ENCODE data around the gene LRRN1. TPM values are rescaled to one million over a fixed set of nuclear protein-coding genes. Genes with fewer than 3 reads are reported as not detected.
A peak's percentile ranks its signal among the peaks of the same experiment; 100 is the strongest.

LRRN1 gene
- total RNA-seq, 2 donors from 2014 or later: 11.0 to 58.4 TPM

DNA sequence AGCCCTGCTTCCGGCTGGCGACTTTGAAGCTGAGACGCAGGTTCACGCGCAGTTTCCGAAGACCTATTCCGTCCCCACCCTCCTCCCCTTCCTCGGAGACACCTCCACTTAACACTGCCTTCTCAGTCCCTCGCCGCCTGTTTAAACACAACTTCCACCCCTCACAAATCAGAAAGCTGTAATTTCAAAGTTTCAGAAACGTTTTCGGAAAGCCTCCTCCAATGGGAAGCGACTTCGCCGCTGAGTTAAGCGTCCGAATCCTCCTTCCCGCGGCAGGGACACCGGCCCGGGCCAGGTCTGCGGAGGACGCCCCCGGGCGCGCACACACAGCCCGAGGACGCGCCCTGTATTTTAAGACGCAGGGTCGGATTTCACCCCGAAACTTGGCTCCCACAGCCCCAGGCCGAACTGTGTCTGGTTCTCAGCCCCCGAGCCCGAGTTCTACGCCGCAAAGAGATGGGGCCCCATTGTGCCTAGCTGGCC is 559 bp upstream of the LRRN1 start:
- no peaks in the 10 kb centered on the region for H3K4me1 ChIP-seq (replicated peaks)
- H3K4me3 ChIP-seq: peak overlapping the region; percentile 49 to 52
- peak overlapping the region; percentile 55 to 75 for H3K27ac ChIP-seq
- peak; percentile 9 for DNase-seq (ENCODE audit: low spot score)
- WGBS: 1% methylated on average over 37 of the region's 37 CpGs
- TF ChIP-seq POLR2A (IDR thresholded peaks at IDR 0.05) (no peak), POLR2AphosphoS5 (IDR thresholded peaks at IDR 0.05) (no peak)
- intact Hi-C loops (cut with DNase I): no loop called here
- H3K36me3 ChIP-seq: no peaks in the 10 kb centered on the region
- H3K9me3 ChIP-seq: no peaks in the 10 kb centered on the region
- H3K27me3 ChIP-seq (replicated peaks; ENCODE audit: insufficient read depth): no peaks in the 10 kb centered on the region

GRCh38 chr3:3800080-3800455 is 837 bp downstream of the LRRN1 start:
- Histone ChIP-seq H3K27ac (peak overlapping the region in 1 of 2 donors; percentile 50), H3K9me3 (no peaks in the 10 kb centered on the region), H3K4me1 (replicated peaks) (no peaks in the 10 kb centered on the region), H3K27me3 (replicated peaks; ENCODE audit: insufficient read depth) (no peaks in the 10 kb centered on the region), H3K36me3 (no peaks in the 10 kb centered on the region), H3K4me3 (peak overlapping the region; percentile 49 to 52)
- 2% methylated on average over 19 of the region's 19 CpGs for WGBS
- no peak for TF ChIP-seq CTCF (IDR thresholded peaks at IDR 0.05)
- no peak for TF ChIP-seq POLR2A (IDR thresholded peaks at IDR 0.05)
- TF ChIP-seq POLR2AphosphoS5 (IDR thresholded peaks at IDR 0.05): no peak
- intact Hi-C loops (cut with DNase I): no loop called here
- peak; percentile 6 for DNase-seq (ENCODE audit: low spot score)

GRCh38 chr3:3800685-3801493 is 1.7 kb downstream of the LRRN1 start:
- intact Hi-C loops (cut with DNase I): no loop called here
- H3K36me3 ChIP-seq: no peaks in the 10 kb centered on the region
- TF ChIP-seq POLR2AphosphoS5 (IDR thresholded peaks at IDR 0.05) (no peak), POLR2A (IDR thresholded peaks at IDR 0.05) (no peak), CTCF (IDR thresholded peaks at IDR 0.05) (no peak)
- no peaks in the 10 kb centered on the region for H3K9me3 ChIP-seq
- DNase-seq (ENCODE audit: low spot score): peak; percentile 21
- 1% methylated on average over 53 of the region's 53 CpGs for WGBS
- H3K27ac ChIP-seq: no peak overlapping the region
- peak overlapping the region; percentile 49 to 52 for H3K4me3 ChIP-seq
- H3K27me3 ChIP-seq (replicated peaks; ENCODE audit: insufficient read depth): no peaks in the 10 kb centered on the region
- no peaks in the 10 kb centered on the region for H3K4me1 ChIP-seq (replicated peaks)

DNA sequence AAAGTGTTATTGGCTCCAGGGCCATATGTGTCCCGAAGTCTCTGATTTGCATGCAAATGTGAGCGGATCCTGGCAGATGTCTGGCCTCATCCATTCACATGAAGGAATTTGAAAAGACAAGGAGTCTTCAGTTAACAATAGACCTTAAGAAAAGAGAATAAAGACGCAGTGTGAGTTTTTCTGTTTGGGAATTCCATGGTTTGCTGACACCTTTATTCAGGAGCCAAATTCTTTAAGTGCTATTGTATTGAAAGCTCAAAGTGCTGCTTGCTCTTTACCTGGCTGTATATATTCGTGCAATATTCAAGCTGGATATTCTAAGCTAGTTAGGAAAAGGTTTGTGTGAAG is 2.2 kb downstream of the LRRN1 start:
- no peaks in the 10 kb centered on the region for H3K9me3 ChIP-seq
- no peak overlapping the region for H3K4me3 ChIP-seq
- no peak overlapping the region for H3K27ac ChIP-seq
- no peaks in the 10 kb centered on the region for H3K27me3 ChIP-seq (replicated peaks; ENCODE audit: insufficient read depth)
- no peaks in the 10 kb centered on the region for H3K4me1 ChIP-seq (replicated peaks)
- intact Hi-C loops (cut with DNase I): no loop called here
- no peak for DNase-seq (ENCODE audit: low spot score)
- TF ChIP-seq POLR2A (IDR thresholded peaks at IDR 0.05) (no peak), POLR2AphosphoS5 (IDR thresholded peaks at IDR 0.05) (no peak), CTCF (IDR thresholded peaks at IDR 0.05) (no peak)
- no peaks in the 10 kb centered on the region for H3K36me3 ChIP-seq
- 48% methylated on average over 4 of the region's 4 CpGs for WGBS

- intact Hi-C loops (cut with DNase I): no loop called here
- TF ChIP-seq CTCF (IDR thresholded peaks at IDR 0.05) (no peak), POLR2A (IDR thresholded peaks at IDR 0.05) (no peak), POLR2AphosphoS5 (IDR thresholded peaks at IDR 0.05) (no peak)
- Histone ChIP-seq H3K4me3 (no peak overlapping the region), H3K9me3 (no peaks in the 10 kb centered on the region), H3K27ac (no peak overlapping the region), H3K27me3 (replicated peaks; ENCODE audit: insufficient read depth) (no peaks in the 10 kb centered on the region), H3K36me3 (no peaks in the 10 kb centered on the region), H3K4me1 (replicated peaks) (no peaks in the 10 kb centered on the region)
- no peak for DNase-seq (ENCODE audit: low spot score)
- WGBS: 82% methylated on average over 13 of the region's 13 CpGs
Observed at GRCh38 chr3:3802046-3802445, 2.8 kb downstream of the LRRN1 start.
